ENCODE measurements around the gene ZNF362.

The ZNF362 gene

DNA sequence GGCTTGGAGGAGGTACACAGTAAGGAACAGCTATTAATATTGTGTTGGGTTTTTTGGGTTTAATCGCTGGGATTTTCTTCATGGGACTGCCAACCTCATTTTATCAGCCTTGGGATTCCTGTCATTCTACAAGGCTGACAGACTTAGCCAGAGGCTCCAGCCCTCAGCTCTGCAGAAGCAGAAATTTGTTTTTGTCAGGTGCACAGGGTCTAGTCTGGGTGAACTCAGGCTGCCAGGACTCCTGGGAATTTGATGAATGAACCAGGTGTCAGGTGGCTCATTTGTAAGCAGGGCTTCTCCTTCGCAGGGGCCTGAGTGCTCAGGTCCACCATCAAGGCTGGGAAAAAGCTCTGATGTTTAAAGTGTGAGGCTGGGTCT, 11.5 kb upstream of the ZNF362 start:
- DNase-seq (ENCODE audit: low read depth) = no peak
- TF ChIP-seq, protein P1, sequence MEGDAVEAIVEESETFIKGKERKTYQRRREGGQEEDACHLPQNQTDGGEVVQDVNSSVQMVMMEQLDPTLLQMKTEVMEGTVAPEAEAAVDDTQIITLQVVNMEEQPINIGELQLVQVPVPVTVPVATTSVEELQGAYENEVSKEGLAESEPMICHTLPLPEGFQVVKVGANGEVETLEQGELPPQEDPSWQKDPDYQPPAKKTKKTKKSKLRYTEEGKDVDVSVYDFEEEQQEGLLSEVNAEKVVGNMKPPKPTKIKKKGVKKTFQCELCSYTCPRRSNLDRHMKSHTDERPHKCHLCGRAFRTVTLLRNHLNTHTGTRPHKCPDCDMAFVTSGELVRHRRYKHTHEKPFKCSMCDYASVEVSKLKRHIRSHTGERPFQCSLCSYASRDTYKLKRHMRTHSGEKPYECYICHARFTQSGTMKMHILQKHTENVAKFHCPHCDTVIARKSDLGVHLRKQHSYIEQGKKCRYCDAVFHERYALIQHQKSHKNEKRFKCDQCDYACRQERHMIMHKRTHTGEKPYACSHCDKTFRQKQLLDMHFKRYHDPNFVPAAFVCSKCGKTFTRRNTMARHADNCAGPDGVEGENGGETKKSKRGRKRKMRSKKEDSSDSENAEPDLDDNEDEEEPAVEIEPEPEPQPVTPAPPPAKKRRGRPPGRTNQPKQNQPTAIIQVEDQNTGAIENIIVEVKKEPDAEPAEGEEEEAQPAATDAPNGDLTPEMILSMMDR (IDR thresholded peaks at IDR 0.05; ENCODE audit: insufficient read depth, low read depth, low read length, missing control alignments) = no peak
- no peak overlapping the region for H3K4me3 ChIP-seq (ENCODE audit: low read depth, low read length)

DNA sequence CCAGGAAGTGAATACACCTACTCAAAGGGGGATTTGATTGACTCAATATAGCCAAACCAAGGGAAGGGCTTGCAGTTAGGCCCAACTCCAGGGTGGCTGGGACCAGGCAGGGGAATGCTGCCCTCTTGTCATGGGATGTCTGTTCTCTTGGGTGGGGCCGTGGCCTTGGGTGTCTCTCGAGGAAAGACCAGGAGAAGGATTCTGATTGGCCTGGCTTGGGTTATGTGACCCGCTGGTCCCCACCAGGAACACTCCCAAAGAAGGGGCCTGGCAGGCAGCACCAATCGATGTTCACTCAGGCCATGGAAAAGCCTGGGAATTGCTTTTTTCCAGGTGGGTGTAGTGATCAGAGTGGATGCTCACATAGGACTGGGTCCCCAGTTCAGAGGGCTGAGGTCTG, 10.1 kb upstream of the ZNF362 start:
- no peak for DNase-seq (ENCODE audit: low read depth)
- no peak overlapping the region for H3K4me3 ChIP-seq (ENCODE audit: low read depth, low read length)
- TF ChIP-seq, protein P1 (IDR thresholded peaks at IDR 0.05; ENCODE audit: insufficient read depth, low read depth, low read length, missing control alignments) = no peak

DNA sequence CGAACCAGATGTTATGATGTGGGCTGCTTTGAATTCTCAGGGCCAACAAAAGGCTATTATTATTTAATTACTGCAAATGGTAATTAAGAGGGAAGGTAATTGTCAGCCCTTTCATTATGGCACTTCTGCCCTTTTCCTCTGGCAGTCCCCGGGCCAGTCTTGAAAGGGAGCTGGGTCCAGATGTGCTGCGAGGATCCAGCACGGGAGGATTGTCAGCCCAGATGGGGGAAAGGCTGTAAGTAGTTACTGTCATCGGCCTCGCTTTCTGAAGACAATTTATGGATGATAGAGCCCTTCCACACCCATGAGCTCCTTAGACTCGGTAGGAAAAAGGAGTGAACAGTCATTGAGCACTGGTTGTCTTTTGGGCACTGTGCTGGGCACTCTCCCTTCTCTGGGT, 8.7 kb upstream of the ZNF362 start:
- H3K4me3 ChIP-seq (ENCODE audit: low read depth, low read length) = no peak overlapping the region
- no peak for DNase-seq (ENCODE audit: low read depth)
- TF ChIP-seq, protein P1 (IDR thresholded peaks at IDR 0.05; ENCODE audit: insufficient read depth, low read depth, low read length, missing control alignments) = no peak

DNA sequence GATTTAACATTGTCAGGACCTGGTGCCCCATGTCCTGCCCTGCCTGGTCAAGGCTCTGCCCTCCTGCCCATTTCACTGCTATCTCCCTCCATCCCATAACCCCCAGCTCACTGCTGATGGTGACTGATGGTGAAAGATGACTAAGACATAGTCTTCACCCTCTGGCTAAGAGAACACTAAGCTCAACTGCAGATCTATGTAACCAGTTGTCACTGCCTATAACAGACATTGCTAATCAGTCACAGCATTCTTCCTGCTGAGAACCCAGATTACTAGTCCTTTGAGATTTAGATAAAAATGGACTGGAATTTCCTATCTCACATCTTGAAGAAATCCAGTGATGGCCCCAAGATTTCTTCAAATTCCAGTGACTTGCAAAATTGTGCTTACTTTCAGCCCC, 8.0 kb upstream of the ZNF362 start:
- H3K4me3 ChIP-seq (ENCODE audit: low read depth, low read length) = no peak overlapping the region
- TF ChIP-seq, protein P1 (IDR thresholded peaks at IDR 0.05; ENCODE audit: insufficient read depth, low read depth, low read length, missing control alignments) = no peak
- no peak for DNase-seq (ENCODE audit: low read depth)

DNA sequence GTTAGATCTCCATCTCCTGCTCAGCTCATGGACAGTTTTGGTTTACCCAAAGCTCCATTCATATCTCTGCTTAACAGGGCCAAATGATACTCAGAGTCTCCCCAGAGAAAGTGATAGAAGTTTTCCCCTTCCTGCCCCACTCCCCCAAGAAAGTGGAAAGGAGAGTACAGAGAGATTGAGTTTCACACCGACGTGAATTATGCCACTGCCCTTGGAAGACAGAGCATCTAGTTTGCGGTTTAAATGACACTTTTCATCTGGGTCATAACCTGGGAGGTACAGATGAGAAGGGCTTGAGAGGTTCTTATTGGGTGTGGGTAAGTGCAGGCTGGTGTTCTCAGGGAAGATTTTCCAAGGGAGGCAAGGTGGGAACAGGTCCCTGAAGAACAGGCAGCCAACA, 6.9 kb upstream of the ZNF362 start:
- no peak overlapping the region for H3K4me3 ChIP-seq (ENCODE audit: low read depth, low read length)
- TF ChIP-seq, protein P1 (IDR thresholded peaks at IDR 0.05; ENCODE audit: insufficient read depth, low read depth, low read length, missing control alignments) = no peak
- DNase-seq (ENCODE audit: low read depth) = no peak

DNA sequence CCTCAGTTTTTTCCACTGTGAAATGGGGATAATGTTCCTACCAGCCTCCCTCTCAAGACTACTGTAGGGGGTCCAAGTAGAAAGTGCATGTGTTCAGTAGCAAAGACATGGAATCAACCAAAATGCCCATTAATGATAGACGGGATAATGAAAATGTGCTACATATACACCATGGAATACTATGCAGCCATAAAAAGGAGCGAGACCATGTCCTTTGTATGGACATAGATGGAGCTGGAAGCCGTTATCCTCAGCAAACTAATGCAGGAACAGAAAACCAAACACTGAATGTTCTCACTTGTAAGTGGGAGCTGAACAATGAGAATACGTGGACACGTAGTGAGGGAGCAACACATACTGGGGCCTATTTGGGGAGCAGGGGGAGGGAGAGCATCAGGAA, 6.1 kb upstream of the ZNF362 start:
- DNase-seq (ENCODE audit: low read depth) = no peak
- H3K4me3 ChIP-seq (ENCODE audit: low read depth, low read length) = no peak overlapping the region
- TF ChIP-seq, protein P1 (IDR thresholded peaks at IDR 0.05; ENCODE audit: insufficient read depth, low read depth, low read length, missing control alignments) = no peak

DNA sequence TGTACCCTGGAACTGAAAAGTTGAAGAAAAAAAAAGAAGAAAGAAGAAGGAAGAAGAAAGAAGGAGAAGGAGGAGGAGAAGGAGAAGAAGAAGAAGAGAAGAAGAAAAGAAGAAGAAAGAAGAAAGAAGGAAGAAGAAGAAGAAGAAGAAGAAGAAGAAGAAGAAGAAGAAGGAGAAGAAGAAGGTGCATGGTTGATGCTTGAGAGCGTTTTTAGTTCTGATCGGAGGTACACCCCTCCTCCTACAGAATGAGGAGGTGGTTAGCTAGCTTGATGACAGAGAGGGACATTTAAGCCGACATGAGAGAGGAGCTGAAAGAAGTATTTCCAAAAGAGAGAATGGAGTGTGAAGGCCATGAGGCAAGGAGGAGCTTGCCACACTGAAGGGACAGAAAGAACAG, 5.6 kb upstream of the ZNF362 start:
- TF ChIP-seq, protein P1 (IDR thresholded peaks at IDR 0.05; ENCODE audit: insufficient read depth, low read depth, low read length, missing control alignments) = no peak
- H3K4me3 ChIP-seq (ENCODE audit: low read depth, low read length) = no peak overlapping the region
- DNase-seq (ENCODE audit: low read depth) = no peak

All from GM12865 (cell line).